Panc1 (cell line): Measurements from ENCODE around the gene SUSD4. TPM values are rescaled to one million over a fixed set of nuclear protein-coding genes. Genes with fewer than 3 reads are reported as not detected.

Source experiments
- ATAC-seq: fragments of 200-7000 bp; cut with Tn5 transposase; 2 replicates; pipeline ENCODE4 v1.9.1; 2020; ENCODE audit warnings: mild to moderate bottlenecking, moderate library complexity
- BruUV-seq: library from RNA; stranded (reverse); fragments of 400-500 nt; replicated peaks from 2 replicates; lab custom pipeline; 2021; lab: Mats Ljungman, UMichigan
- CTCF ChIA-PET: fragments of 300-600 bp; sonication (Branson Sonifier 250); formaldehyde crosslinking; loops from one replicate; lab custom pipeline; 2022; ENCODE audit warnings: antibody characterized with exemption; lab: Charles Lee
- POLR2A ChIA-PET: fragments of 300-600 bp; sonication (Branson Sonifier 250); formaldehyde crosslinking; loops from one replicate; lab custom pipeline; 2022; ENCODE audit warnings: antibody characterized with exemption; lab: Charles Lee
- DNase-seq: peaks from one replicate; pipeline ENCODE4 v3.0.0-alpha.2; 2010; ENCODE audit warnings: low read depth, low spot score
- H3K27ac ChIP-seq: 2 replicates; pipeline ENCODE4 v1.5.1; 2011; ENCODE audit warnings: mild to moderate bottlenecking, low read length, inconsistent platforms
- H3K27me3 ChIP-seq: fragments of 200-500 bp; sonication (Bioruptor generic); 2 replicates; pipeline ENCODE4 v1.6.0; 2014; ENCODE audit warnings: low read length, inconsistent platforms; ENCODE audit not compliant: control insufficient read depth, insufficient read depth
- H3K36me3 ChIP-seq: fragments of 200-500 bp; sonication (Bioruptor generic); 2 replicates; pipeline ENCODE4 v1.5.1; 2014; ENCODE audit warnings: inconsistent platforms, mild to moderate bottlenecking, low read length, moderate library complexity; ENCODE audit not compliant: control insufficient read depth, insufficient read depth
- H3K4me1 ChIP-seq: 2 replicates; pipeline ENCODE4 v1.5.1; 2011; ENCODE audit warnings: inconsistent platforms, mild to moderate bottlenecking, low read length, moderate library complexity; ENCODE audit not compliant: control insufficient read depth, insufficient read depth
- H3K4me3 ChIP-seq, 2 experiments: 2 replicates each; pipeline ENCODE4 v1.5.1; 2011 to 2012; ENCODE audit warnings: low read depth in 2 of 2, low read length in 2 of 2, mild to moderate bottlenecking in 2 of 2, inconsistent platforms in 1 of 2, moderate library complexity in 1 of 2
- H3K9me3 ChIP-seq: fragments of 200-500 bp; sonication (Bioruptor generic); 2 replicates; pipeline ENCODE4 v1.5.1; 2014; ENCODE audit warnings: low read depth, mild to moderate bottlenecking, inconsistent platforms, low read length, moderate library complexity; ENCODE audit not compliant: control insufficient read depth, insufficient read depth
- POLR2AphosphoS5 ChIP-seq: IDR thresholded peaks from 2 replicates; pipeline ENCODE4 v1.6.1; 2012; ENCODE audit warnings: mild to moderate bottlenecking, low read depth, low read length, moderate library complexity
- SIN3A ChIP-seq: IDR thresholded peaks from 2 replicates; pipeline ENCODE4 v1.6.1; 2012; ENCODE audit warnings: low read depth, mild to moderate bottlenecking, low read length, moderate library complexity, borderline replicate concordance; ENCODE audit not compliant: insufficient read depth
- TCF7L2 ChIP-seq: IDR thresholded peaks from 2 replicates; pipeline ENCODE4 v1.6.1; 2011; ENCODE audit warnings: mild to moderate bottlenecking, low read depth, low read length, inconsistent platforms
- in situ Hi-C: cut with HindIII; loops from 2 replicates; pipeline ENCODE4 v1.10.0; 2016; ENCODE audit warnings: low sequenced_read_pairs, low pct_unique_long_range_greater_than_20kb
- intact Hi-C: fragments of 100-400 bp; cut with micrococcal nuclease; formaldehyde crosslinking; loops from one replicate; pipeline ENCODE4 v1.10.0; 2022; ENCODE audit not compliant: unreplicated experiment
- total RNA-seq: library from RNA; stranded (reverse); gene quantifications from one replicate; pipeline ENCODE4 v1.2.1, GENCODE V29; 2021; ENCODE audit not compliant: unreplicated experiment
- TF ChIP-seq, protein P1 (sequence below), 2 experiments: IDR thresholded peaks; 2 replicates each; pipeline ENCODE4 v1.6.1; 2011 to 2012; ENCODE audit warnings: low read depth in 2 of 2, control low read depth in 1 of 2, low read length in 1 of 2, mild to moderate bottlenecking in 1 of 2, moderate library complexity in 1 of 2; ENCODE audit not compliant: insufficient read depth in 1 of 2
- TF ChIP-seq, protein P2 (sequence below): fragments of 450-650 bp; IDR thresholded peaks from 2 replicates; pipeline ENCODE4 v1.5.1; 2017; ENCODE audit warnings: mild to moderate bottlenecking

SUSD4 gene
- total RNA-seq, 1 experiment from 2014 or later, result 0.28 TPM

DNA sequence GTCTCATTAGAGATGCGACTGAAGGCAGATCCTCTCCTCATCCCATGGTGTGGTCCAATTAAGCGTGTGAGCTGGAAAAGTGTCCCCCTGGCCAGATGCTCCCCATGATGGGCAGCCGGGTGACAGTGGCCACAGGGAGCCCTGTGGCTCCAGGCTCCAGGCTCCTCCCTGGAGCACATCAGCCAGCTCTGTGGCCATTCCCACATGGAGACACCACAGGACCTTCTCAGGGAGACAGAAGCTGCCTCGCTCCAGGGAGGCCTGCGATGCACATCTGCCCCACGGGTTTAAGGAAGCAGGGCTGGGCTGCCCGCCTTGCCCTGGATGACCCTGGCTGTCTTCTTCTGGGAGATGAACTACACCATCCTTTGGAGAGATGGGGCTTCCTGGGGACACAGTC lies 121.0 kb downstream of the SUSD4 start:
- Histone ChIP-seq H3K4me1 (no peaks in the 10 kb centered on the region), H3K27me3 (peaks cover 12% of the 10 kb centered on the region), H3K9me3 (no peaks in the 10 kb centered on the region), H3K4me3 (no peak overlapping the region), H3K27ac (no peak overlapping the region), H3K36me3 (no peaks in the 10 kb centered on the region)
- intact Hi-C loops (no loop called here), in situ Hi-C loops (no loop called here)
- DNase-seq (no peak), ATAC-seq (no peak)
- BruUV-seq, result no TSS peak
- ChIA-PET POLR2A (no interaction called here), CTCF (no interaction called here)
- TF ChIP-seq POLR2AphosphoS5, result no peak
- TF ChIP-seq TCF7L2, result no peak
- TF ChIP-seq, protein P1, sequence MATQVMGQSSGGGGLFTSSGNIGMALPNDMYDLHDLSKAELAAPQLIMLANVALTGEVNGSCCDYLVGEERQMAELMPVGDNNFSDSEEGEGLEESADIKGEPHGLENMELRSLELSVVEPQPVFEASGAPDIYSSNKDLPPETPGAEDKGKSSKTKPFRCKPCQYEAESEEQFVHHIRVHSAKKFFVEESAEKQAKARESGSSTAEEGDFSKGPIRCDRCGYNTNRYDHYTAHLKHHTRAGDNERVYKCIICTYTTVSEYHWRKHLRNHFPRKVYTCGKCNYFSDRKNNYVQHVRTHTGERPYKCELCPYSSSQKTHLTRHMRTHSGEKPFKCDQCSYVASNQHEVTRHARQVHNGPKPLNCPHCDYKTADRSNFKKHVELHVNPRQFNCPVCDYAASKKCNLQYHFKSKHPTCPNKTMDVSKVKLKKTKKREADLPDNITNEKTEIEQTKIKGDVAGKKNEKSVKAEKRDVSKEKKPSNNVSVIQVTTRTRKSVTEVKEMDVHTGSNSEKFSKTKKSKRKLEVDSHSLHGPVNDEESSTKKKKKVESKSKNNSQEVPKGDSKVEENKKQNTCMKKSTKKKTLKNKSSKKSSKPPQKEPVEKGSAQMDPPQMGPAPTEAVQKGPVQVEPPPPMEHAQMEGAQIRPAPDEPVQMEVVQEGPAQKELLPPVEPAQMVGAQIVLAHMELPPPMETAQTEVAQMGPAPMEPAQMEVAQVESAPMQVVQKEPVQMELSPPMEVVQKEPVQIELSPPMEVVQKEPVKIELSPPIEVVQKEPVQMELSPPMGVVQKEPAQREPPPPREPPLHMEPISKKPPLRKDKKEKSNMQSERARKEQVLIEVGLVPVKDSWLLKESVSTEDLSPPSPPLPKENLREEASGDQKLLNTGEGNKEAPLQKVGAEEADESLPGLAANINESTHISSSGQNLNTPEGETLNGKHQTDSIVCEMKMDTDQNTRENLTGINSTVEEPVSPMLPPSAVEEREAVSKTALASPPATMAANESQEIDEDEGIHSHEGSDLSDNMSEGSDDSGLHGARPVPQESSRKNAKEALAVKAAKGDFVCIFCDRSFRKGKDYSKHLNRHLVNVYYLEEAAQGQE (IDR thresholded peaks at IDR 0.05; ENCODE audit: insufficient read depth in 1 of 2, low read depth in 2 of 2, low read length in 1 of 2), result no peak
- TF ChIP-seq SIN3A, result no peak
- TF ChIP-seq, protein P2, sequence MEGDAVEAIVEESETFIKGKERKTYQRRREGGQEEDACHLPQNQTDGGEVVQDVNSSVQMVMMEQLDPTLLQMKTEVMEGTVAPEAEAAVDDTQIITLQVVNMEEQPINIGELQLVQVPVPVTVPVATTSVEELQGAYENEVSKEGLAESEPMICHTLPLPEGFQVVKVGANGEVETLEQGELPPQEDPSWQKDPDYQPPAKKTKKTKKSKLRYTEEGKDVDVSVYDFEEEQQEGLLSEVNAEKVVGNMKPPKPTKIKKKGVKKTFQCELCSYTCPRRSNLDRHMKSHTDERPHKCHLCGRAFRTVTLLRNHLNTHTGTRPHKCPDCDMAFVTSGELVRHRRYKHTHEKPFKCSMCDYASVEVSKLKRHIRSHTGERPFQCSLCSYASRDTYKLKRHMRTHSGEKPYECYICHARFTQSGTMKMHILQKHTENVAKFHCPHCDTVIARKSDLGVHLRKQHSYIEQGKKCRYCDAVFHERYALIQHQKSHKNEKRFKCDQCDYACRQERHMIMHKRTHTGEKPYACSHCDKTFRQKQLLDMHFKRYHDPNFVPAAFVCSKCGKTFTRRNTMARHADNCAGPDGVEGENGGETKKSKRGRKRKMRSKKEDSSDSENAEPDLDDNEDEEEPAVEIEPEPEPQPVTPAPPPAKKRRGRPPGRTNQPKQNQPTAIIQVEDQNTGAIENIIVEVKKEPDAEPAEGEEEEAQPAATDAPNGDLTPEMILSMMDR, result no peak

DNA sequence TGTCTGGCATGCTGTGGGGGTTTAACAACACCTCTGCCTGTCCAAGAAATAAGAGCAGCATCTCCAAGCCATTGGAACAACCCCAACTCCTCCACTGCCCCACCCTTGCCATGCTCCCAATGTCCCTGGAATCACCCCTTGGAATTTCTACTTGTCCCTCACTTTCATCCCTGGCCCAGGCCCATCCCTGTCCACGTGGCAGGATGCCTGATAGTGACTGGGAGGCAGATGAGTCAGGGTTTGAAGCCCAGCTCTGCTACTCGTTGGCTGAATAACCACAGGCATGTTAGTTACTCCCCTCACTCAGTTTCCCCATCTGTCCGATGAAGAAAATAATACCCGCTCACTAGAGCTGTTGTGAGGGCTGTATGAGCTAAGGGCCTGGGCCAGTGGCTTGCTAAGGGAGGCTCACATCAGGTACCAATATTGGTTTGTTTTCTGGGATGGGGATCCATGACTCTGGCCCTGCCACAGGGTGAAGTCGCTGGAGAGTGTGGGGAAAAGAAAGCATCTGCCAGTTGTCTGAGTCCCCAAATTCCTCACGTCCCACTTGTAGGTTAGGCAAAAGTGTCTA lies 121.5 kb downstream of the SUSD4 start:
- H3K4me1 ChIP-seq, result no peaks in the 10 kb centered on the region
- H3K4me3 ChIP-seq, result no peak overlapping the region
- H3K27ac ChIP-seq, result no peak overlapping the region
- DNase-seq (no peak), ATAC-seq (no peak)
- TF ChIP-seq, protein P1 (IDR thresholded peaks at IDR 0.05; ENCODE audit: insufficient read depth in 1 of 2, low read depth in 2 of 2, low read length in 1 of 2), result no peak
- TF ChIP-seq POLR2AphosphoS5 (no peak), SIN3A (no peak), TCF7L2 (no peak)
- TF ChIP-seq, protein P2, result no peak
- intact Hi-C loops (no loop called here), in situ Hi-C loops (no loop called here)
- ChIA-PET CTCF (no interaction called here), POLR2A (no interaction called here)
- no TSS peak for BruUV-seq
- H3K36me3 ChIP-seq, result no peaks in the 10 kb centered on the region
- peaks cover 12% of the 10 kb centered on the region; the same call in 1 of the 2 replicates for H3K27me3 ChIP-seq
- no peaks in the 10 kb centered on the region for H3K9me3 ChIP-seq
